Stimulated activated CD8-positive, alpha-beta memory T cell treated with anti-CD3 and anti-CD28 coated beads, Interleukin-7, amount 100 ng/mL, for 4 hours (primary cell): Measurements from ENCODE around the gene ATP5PD.

Experiments
- DNase-seq, 2 donors: peaks; one replicate each; pipeline ENCODE4 v3.0.0-alpha.2; 2020; ENCODE audit warnings: low read depth in 2 of 2

The ATP5PD gene

GRCh38 chr17:74995847-74996246 is 50.9 kb downstream of the ATP5PD start:
- no peak for DNase-seq

- no peak for DNase-seq
Observed at GRCh38 chr17:74994440-74994839, 52.3 kb downstream of the ATP5PD start.

- no peak for DNase-seq
Observed at GRCh38 chr17:74992223-74992622, 54.5 kb downstream of the ATP5PD start.

GRCh38 chr17:74990581-74991105 is 56.1 kb downstream of the ATP5PD start:
- DNase-seq: no peak
